ENCODE results near the gene RBM20. TPM values are rescaled to one million over a fixed set of nuclear protein-coding genes. Genes with fewer than 3 reads are reported as not detected.

The RBM20 gene
- total RNA-seq, 1 donor: 0.09 TPM

GRCh38 chr10:110775406-110775805 lies 131.3 kb downstream of the RBM20 start:
- H3K4me3 ChIP-seq (ENCODE audit: low read depth, low read length): no peak overlapping the region
- DNase-seq (ENCODE audit: low read depth): no peak
- no peak for TF ChIP-seq CTCF (IDR thresholded peaks at IDR 0.05; ENCODE audit: insufficient read depth, low read length)

- no peak for DNase-seq (ENCODE audit: low read depth)
- no peak for TF ChIP-seq CTCF (IDR thresholded peaks at IDR 0.05; ENCODE audit: insufficient read depth, low read length)
- H3K4me3 ChIP-seq (ENCODE audit: low read depth, low read length): no peak overlapping the region
Observed at GRCh38 chr10:110777017-110777416, 132.9 kb downstream of the RBM20 start.

GRCh38 chr10:110777661-110778060 lies 133.5 kb downstream of the RBM20 start:
- no peak overlapping the region for H3K4me3 ChIP-seq (ENCODE audit: low read depth, low read length)
- TF ChIP-seq CTCF (IDR thresholded peaks at IDR 0.05; ENCODE audit: insufficient read depth, low read length): no peak
- no peak for DNase-seq (ENCODE audit: low read depth)

- no peak for TF ChIP-seq CTCF (IDR thresholded peaks at IDR 0.05; ENCODE audit: insufficient read depth, low read length)
- H3K4me3 ChIP-seq (ENCODE audit: low read depth, low read length): no peak overlapping the region
- DNase-seq (ENCODE audit: low read depth): no peak
Observed at GRCh38 chr10:110778211-110778610, 134.1 kb downstream of the RBM20 start.

GRCh38 chr10:110779489-110779888 lies 135.4 kb downstream of the RBM20 start:
- DNase-seq (ENCODE audit: low read depth): no peak
- H3K4me3 ChIP-seq (ENCODE audit: low read depth, low read length): no peak overlapping the region

GRCh38 chr10:110780704-110781103 lies 136.6 kb downstream of the RBM20 start:
- no peak for TF ChIP-seq CTCF (IDR thresholded peaks at IDR 0.05; ENCODE audit: insufficient read depth, low read length)
- no peak for DNase-seq (ENCODE audit: low read depth)
- H3K4me3 ChIP-seq (ENCODE audit: low read depth, low read length): no peak overlapping the region

More at GRCh38 chr10:110779489-110779888, 135.4 kb downstream of the RBM20 start:
- no peak for TF ChIP-seq CTCF (IDR thresholded peaks at IDR 0.05; ENCODE audit: insufficient read depth, low read length)

- no peak for DNase-seq (ENCODE audit: low read depth)
- no peak for TF ChIP-seq CTCF (IDR thresholded peaks at IDR 0.05; ENCODE audit: insufficient read depth, low read length)
- no peak overlapping the region for H3K4me3 ChIP-seq (ENCODE audit: low read depth, low read length)
Observed at GRCh38 chr10:110781139-110781538, 137.0 kb downstream of the RBM20 start.
